Measurements from ENCODE around the gene ZNF330.

Gene ZNF330

GRCh38 chr4:141244419-141244818 lies 23.7 kb downstream of the ZNF330 start:
- Histone ChIP-seq H3K9me3 (ENCODE audit: control insufficient read depth, low read length) (no peaks in the 10 kb centered on the region), H3K4me1 (no peaks in the 10 kb centered on the region), H3K27me3 (ENCODE audit: control insufficient read depth, insufficient read depth, low read length) (no peaks in the 10 kb centered on the region), H2AFZ (no peak overlapping the region), H3K9ac (no peak overlapping the region), H3K4me2 (ENCODE audit: low read length) (no peak overlapping the region), H3K4me3 (ENCODE audit: low read depth, low read length) (no peak overlapping the region), H3K79me2 (no peaks in the 10 kb centered on the region), H3K36me3 (ENCODE audit: control insufficient read depth, insufficient read depth, low read length) (no peaks in the 10 kb centered on the region), H3K27ac (no peak overlapping the region)
- TF ChIP-seq CTCF (IDR thresholded peaks at IDR 0.05): no peak

GRCh38 chr4:141246243-141246642 lies 25.5 kb downstream of the ZNF330 start:
- Histone ChIP-seq H2AFZ (no peak overlapping the region), H3K4me1 (no peaks in the 10 kb centered on the region), H3K36me3 (ENCODE audit: control insufficient read depth, insufficient read depth, low read length) (no peaks in the 10 kb centered on the region), H3K27ac (no peak overlapping the region), H3K4me2 (ENCODE audit: low read length) (no peak overlapping the region), H3K27me3 (ENCODE audit: control insufficient read depth, insufficient read depth, low read length) (no peaks in the 10 kb centered on the region), H3K9ac (no peak overlapping the region), H3K4me3 (ENCODE audit: low read depth, low read length) (no peak overlapping the region), H3K79me2 (no peaks in the 10 kb centered on the region), H3K9me3 (ENCODE audit: control insufficient read depth, low read length) (no peaks in the 10 kb centered on the region)
- no peak for TF ChIP-seq CTCF (IDR thresholded peaks at IDR 0.05)

GRCh38 chr4:141246683-141247429 lies 26.2 kb downstream of the ZNF330 start:
- H3K79me2 ChIP-seq: no peaks in the 10 kb centered on the region

GRCh38 chr4:141247430-141247780 lies 26.7 kb downstream of the ZNF330 start:
- no peak overlapping the region for H3K27ac ChIP-seq
- no peak overlapping the region for H2AFZ ChIP-seq
- H3K79me2 ChIP-seq: no peaks in the 10 kb centered on the region
- H3K9ac ChIP-seq: no peak overlapping the region
- no peak for TF ChIP-seq CTCF (IDR thresholded peaks at IDR 0.05)
- no peaks in the 10 kb centered on the region for H3K36me3 ChIP-seq (ENCODE audit: control insufficient read depth, insufficient read depth, low read length)
- no peaks in the 10 kb centered on the region for H3K9me3 ChIP-seq (ENCODE audit: control insufficient read depth, low read length)
- no peak overlapping the region for H3K4me3 ChIP-seq (ENCODE audit: low read depth, low read length)
- no peaks in the 10 kb centered on the region for H3K27me3 ChIP-seq (ENCODE audit: control insufficient read depth, insufficient read depth, low read length)
- H3K4me1 ChIP-seq: no peaks in the 10 kb centered on the region
- H3K4me2 ChIP-seq (ENCODE audit: low read length): no peak overlapping the region

More at GRCh38 chr4:141246683-141247429, 26.2 kb downstream of the ZNF330 start:
- no peak overlapping the region for H3K27ac ChIP-seq
- no peak overlapping the region for H2AFZ ChIP-seq
- H3K4me1 ChIP-seq: no peaks in the 10 kb centered on the region
- H3K27me3 ChIP-seq (ENCODE audit: control insufficient read depth, insufficient read depth, low read length): no peaks in the 10 kb centered on the region
- no peak for TF ChIP-seq CTCF (IDR thresholded peaks at IDR 0.05)
- H3K4me3 ChIP-seq (ENCODE audit: low read depth, low read length): no peak overlapping the region
- no peak overlapping the region for H3K9ac ChIP-seq
- H3K9me3 ChIP-seq (ENCODE audit: control insufficient read depth, low read length): no peaks in the 10 kb centered on the region
- no peak overlapping the region for H3K4me2 ChIP-seq (ENCODE audit: low read length)
- H3K36me3 ChIP-seq (ENCODE audit: control insufficient read depth, insufficient read depth, low read length): no peaks in the 10 kb centered on the region

- H3K4me2 ChIP-seq (ENCODE audit: low read length): no peak overlapping the region
- H3K27me3 ChIP-seq (ENCODE audit: control insufficient read depth, insufficient read depth, low read length): no peaks in the 10 kb centered on the region
- TF ChIP-seq CTCF (IDR thresholded peaks at IDR 0.05): no peak
- H3K9ac ChIP-seq: no peak overlapping the region
- H3K4me1 ChIP-seq: no peaks in the 10 kb centered on the region
- no peak overlapping the region for H2AFZ ChIP-seq
- no peak overlapping the region for H3K4me3 ChIP-seq (ENCODE audit: low read depth, low read length)
- no peaks in the 10 kb centered on the region for H3K9me3 ChIP-seq (ENCODE audit: control insufficient read depth, low read length)
- no peak overlapping the region for H3K27ac ChIP-seq
- no peaks in the 10 kb centered on the region for H3K36me3 ChIP-seq (ENCODE audit: control insufficient read depth, insufficient read depth, low read length)
- H3K79me2 ChIP-seq: no peaks in the 10 kb centered on the region
Observed at GRCh38 chr4:141248029-141248428, 27.3 kb downstream of the ZNF330 start.

Measured in parathyroid adenoma (tissue), 2 donors.